SK-N-SH (cell line): ENCODE data around the gene MGLL. TPM values are rescaled to one million over a fixed set of nuclear protein-coding genes. Genes with fewer than 3 reads are reported as not detected.

Source experiments
- CTCF ChIA-PET: fragments of 300-600, 350-600 bp; formaldehyde crosslinking; extraction: SDS; loops from one replicate; lab custom pipeline; 2021; lab: Yijun Ruan, JAX
- POLR2A ChIA-PET: fragments of 350-600 bp; sonication (Branson Sonifier 250); formaldehyde crosslinking; extraction: SDS; loops from one replicate; lab custom pipeline; 2020; ENCODE audit warnings: antibody characterized with exemption, inconsistent platforms; lab: Yijun Ruan, JAX
- DNase-seq: peaks from one replicate; pipeline ENCODE4 v3.0.0; 2012
- H2AFZ ChIP-seq: fragments of 200-600 bp; sonication (generic); 2 replicates; pipeline ENCODE4 v1.8.1; 2016; ENCODE audit warnings: antibody characterized with exemption, mild to moderate bottlenecking, low read depth
- H3F3A ChIP-seq: fragments of 200-600 bp; sonication (generic); replicated peaks from 2 replicates; pipeline ENCODE3; 2016; ENCODE audit warnings: antibody characterized with exemption, mild to moderate bottlenecking; ENCODE audit not compliant: insufficient read depth
- H3K27ac ChIP-seq, 2 experiments: fragments of 200-500 bp in 1 of 2; fragments of 200-600 bp in 1 of 2; sonication (Bioruptor generic) in 1 of 2; sonication (generic), shearing (Covaris generic) in 1 of 2; 2 replicates each; pipeline versions ENCODE4 v1.5.1 to v1.6.1; 2014 to 2016; ENCODE audit warnings: low read depth in 2 of 2, inconsistent platforms in 1 of 2, low read length in 1 of 2, mild to moderate bottlenecking in 1 of 2, mixed read lengths in 1 of 2
- H3K27me3 ChIP-seq: fragments of 200-600 bp; sonication (generic), shearing (Covaris generic); 2 replicates; pipeline ENCODE4 v1.6.1; 2016; ENCODE audit warnings: mixed run types; ENCODE audit not compliant: insufficient read depth
- H3K36me3 ChIP-seq, 2 experiments: fragments of 200-500 bp in 1 of 2; fragments of 200-600 bp in 1 of 2; sonication (Bioruptor generic) in 1 of 2; sonication (generic) in 1 of 2; replicated peaks in 1 of 2; 2 replicates each; pipeline versions ENCODE3 to v1.5.1; 2014 to 2016; ENCODE audit warnings: low read length in 1 of 2, mild to moderate bottlenecking in 1 of 2; ENCODE audit not compliant: insufficient read depth in 2 of 2, control insufficient read depth in 1 of 2
- H3K4me1 ChIP-seq, 2 experiments: fragments of 200-500 bp in 1 of 2; fragments of 200-600 bp in 1 of 2; sonication (Bioruptor generic) in 1 of 2; sonication (generic), shearing (Covaris generic) in 1 of 2; 2 replicates each; pipeline versions ENCODE4 v1.5.1 to v1.6.1; 2014 to 2016; ENCODE audit warnings: low read depth in 1 of 2, low read length in 1 of 2, mixed run types in 1 of 2; ENCODE audit not compliant: insufficient read depth in 2 of 2, control insufficient read depth in 1 of 2
- H3K4me2 ChIP-seq: fragments of 200-600 bp; sonication (generic), shearing (Covaris generic); 2 replicates; pipeline ENCODE4 v1.6.1; 2017; ENCODE audit warnings: mixed run types
- H3K4me3 ChIP-seq, 2 experiments: fragments of 200-500 bp in 1 of 2; fragments of 200-600 bp in 1 of 2; sonication (Bioruptor generic) in 1 of 2; sonication (generic), shearing (Covaris generic) in 1 of 2; 2 replicates each; pipeline versions ENCODE4 v1.5.1 to v1.8.1; 2014 to 2016; ENCODE audit warnings: low read depth in 2 of 2, inconsistent platforms in 1 of 2, low read length in 1 of 2, mild to moderate bottlenecking in 1 of 2, mixed read lengths in 1 of 2, moderate library complexity in 1 of 2
- H3K79me2 ChIP-seq: fragments of 200-600 bp; sonication (generic); 2 replicates; pipeline ENCODE4 v1.8.1; 2017; ENCODE audit warnings: mild to moderate bottlenecking; ENCODE audit not compliant: insufficient read depth
- H3K9ac ChIP-seq: fragments of 200-600 bp; sonication (generic); 2 replicates; pipeline ENCODE4 v1.6.1; 2017; ENCODE audit warnings: mixed run types
- H3K9me2 ChIP-seq: fragments of 200-600 bp; sonication (generic); 2 replicates; pipeline ENCODE4 v1.6.1; 2017; ENCODE audit warnings: mixed run types
- H3K9me3 ChIP-seq: fragments of 200-600 bp; sonication (generic); 2 replicates; pipeline ENCODE4 v1.6.1; 2017; ENCODE audit warnings: mixed run types, mild to moderate bottlenecking, moderate library complexity
- H4K20me1 ChIP-seq: fragments of 200-600 bp; sonication (generic); 2 replicates; pipeline ENCODE4 v1.6.1; 2017; ENCODE audit warnings: mild to moderate bottlenecking, mixed run types; ENCODE audit not compliant: insufficient read depth
- CHD2 ChIP-seq: fragments of 150-350 bp; IDR thresholded peaks from 2 replicates; pipeline ENCODE4 v1.6.1; 2018; ENCODE audit warnings: low read length; ENCODE audit not compliant: partially characterized antibody
- CTCF ChIP-seq: fragments of 200-600 bp; sonication (generic); IDR thresholded peaks from 2 replicates; pipeline ENCODE4 v1.6.1; 2017; ENCODE audit warnings: antibody characterized with exemption, mild to moderate bottlenecking, moderate library complexity
- EZH2phosphoT487 ChIP-seq: fragments of 200-600 bp; sonication (generic); IDR thresholded peaks from 2 replicates; pipeline ENCODE4 v1.6.1; 2017; ENCODE audit warnings: low read depth, mixed run types, mild to moderate bottlenecking, antibody characterized with exemption, moderate library complexity, borderline replicate concordance
- FOSL2 ChIP-seq: IDR thresholded peaks from 2 replicates; pipeline ENCODE4 v1.4.0; 2012; ENCODE audit warnings: low read depth, mild to moderate bottlenecking, moderate library complexity, borderline replicate concordance
- FOXM1 ChIP-seq: IDR thresholded peaks from 2 replicates; pipeline ENCODE4 v1.4.0; 2012; ENCODE audit warnings: low read depth, mild to moderate bottlenecking
- IRF3 ChIP-seq: fragments of 150-350 bp; IDR thresholded peaks from 2 replicates; pipeline ENCODE4 v1.6.1; 2016; ENCODE audit warnings: mild to moderate bottlenecking, low read depth, low read length
- JUND ChIP-seq: IDR thresholded peaks from 2 replicates; pipeline ENCODE4 v1.4.0; 2012
- MAX ChIP-seq: IDR thresholded peaks from 2 replicates; pipeline ENCODE4 v1.4.0; 2012; ENCODE audit warnings: low read depth
- MEF2A ChIP-seq: IDR thresholded peaks from 2 replicates; pipeline ENCODE4 v1.4.0; 2012; ENCODE audit warnings: low read depth, borderline replicate concordance
- MXI1 ChIP-seq: IDR thresholded peaks from 2 replicates; pipeline ENCODE4 v1.6.1; 2012; ENCODE audit warnings: mild to moderate bottlenecking, low read depth, low read length, improper control_type of control experiment
- NFIC ChIP-seq: IDR thresholded peaks from 2 replicates; pipeline ENCODE4 v1.4.0; 2012; ENCODE audit warnings: borderline replicate concordance
- NRF1 ChIP-seq: IDR thresholded peaks from 2 replicates; pipeline ENCODE4 v1.6.1; 2012; ENCODE audit warnings: low read depth, mild to moderate bottlenecking, low read length
- POLR2AphosphoS5 ChIP-seq: IDR thresholded peaks from 2 replicates; pipeline ENCODE4 v1.6.1; 2012; ENCODE audit warnings: low read depth, low read length
- RAD21 ChIP-seq: IDR thresholded peaks from 2 replicates; pipeline ENCODE4 v1.6.1; 2012; ENCODE audit warnings: mild to moderate bottlenecking, low read length
- REST ChIP-seq: IDR thresholded peaks from 2 replicates; pipeline ENCODE4 v1.6.1; 2012; ENCODE audit warnings: mild to moderate bottlenecking, low read depth, low read length, moderate library complexity
- RXRA ChIP-seq: IDR thresholded peaks from 2 replicates; pipeline ENCODE4 v1.4.0; 2012; ENCODE audit warnings: low read depth, mild to moderate bottlenecking, borderline replicate concordance
- SMC3 ChIP-seq: IDR thresholded peaks from 2 replicates; pipeline ENCODE4 v1.6.1; 2012; ENCODE audit warnings: low read depth, low read length, improper control_type of control experiment
- TAF1 ChIP-seq: IDR thresholded peaks from 2 replicates; pipeline ENCODE4 v1.6.1; 2012; ENCODE audit warnings: low read depth, mild to moderate bottlenecking, low read length, moderate library complexity, borderline replicate concordance
- TEAD4 ChIP-seq: IDR thresholded peaks from 2 replicates; pipeline ENCODE4 v1.4.0; 2012; ENCODE audit warnings: mild to moderate bottlenecking, borderline replicate concordance; ENCODE audit not compliant: insufficient read depth
- YY1 ChIP-seq: IDR thresholded peaks from 2 replicates; pipeline ENCODE4 v1.4.0; 2012; ENCODE audit warnings: low read depth, mild to moderate bottlenecking
- ZBTB33 ChIP-seq: IDR thresholded peaks from 2 replicates; pipeline ENCODE4 v1.4.0; 2012; ENCODE audit warnings: low read depth, borderline replicate concordance
- WGBS: methylation state at CpG from one replicate; pipeline ENCODE4 v1.1.6; 2017; ENCODE audit warnings: low lambda C conversion rate; 5-methylcytosine and 5-hydroxymethylcytosine counted together
- polyA plus RNA-seq, 3 experiments: library from polyadenylated mRNA; depleted of rRNA; stranded (reverse); fragments of >200 nt; gene quantifications; 2 replicates each; pipeline ENCODE4 v1.2.3, GENCODE V29; 2012

Gene MGLL
- polyA plus RNA-seq, 1 of the 3 experiments (the other 2 are of a cell fraction), result 2.2 TPM

GRCh38 chr3:127762787-127763105 lies 59.6 kb downstream of the MGLL start (continued):
- TF ChIP-seq REST (no peak), RAD21 (no peak), POLR2AphosphoS5 (no peak), CHD2 (no peak), FOXM1 (no peak), MEF2A (no peak), TAF1 (no peak), NFIC (no peak), SMC3 (no peak), IRF3 (no peak)
- TF ChIP-seq, all 33 proteins: peak for 0

- Histone ChIP-seq H4K20me1 (no peaks in the 10 kb centered on the region), H3K9ac (no peak overlapping the region), H3K4me1 (peaks cover 2 to 8% of the 10 kb centered on the region in 2 experiments; a peak in 2 of 4 replicates), H3K9me3 (no peaks in the 10 kb centered on the region), H3K4me2 (no peak overlapping the region), H3K79me2 (no peaks in the 10 kb centered on the region), H3K4me3 (no peak overlapping the region), H3K27me3 (no peaks in the 10 kb centered on the region), H2AFZ (no peak overlapping the region; the same call in 1 of the 2 replicates), H3K9me2 (no peaks in the 10 kb centered on the region), H3F3A (no peaks in the 10 kb centered on the region), H3K36me3 (no peaks in the 10 kb centered on the region), H3K27ac (no peak overlapping the region)
- WGBS, result 76% methylated on average over 12 of the region's 15 CpGs
- no peak for DNase-seq
- ChIA-PET POLR2A (no interaction called here), CTCF (interaction anchor here (0.6 to 1.6 kb wide), 4 partner anchors 14 to 1628 kb away, joined by 3 read pairs; no protein-coding TSS in a partner anchor)
- TF ChIP-seq RXRA (no peak), MXI1 (no peak), CHD2 (no peak), CTCF (no peak), EZH2phosphoT487 (no peak), YY1 (no peak), TEAD4 (no peak), FOSL2 (no peak), ZBTB33 (no peak), SMC3 (no peak), NRF1 (no peak), JUND (no peak), MAX (no peak), TAF1 (no peak), NFIC (no peak)
Measured at GRCh38 chr3:127762077-127762786, 60.1 kb downstream of the MGLL start.
